Tibial artery (tissue), 4 donors: Measurements from ENCODE around the gene METTL14.

Experiments used
- DNase-seq, 2 donors: peaks; one replicate each; pipeline ENCODE4 v3.0.0-alpha.2; 2019
- H3K27ac ChIP-seq, 2 donors: fragments of 200-600 bp; sonication (generic) in 1 of 2; 1 replicate in 1 of 2; 2 replicates in 1 of 2; pipeline ENCODE4 v1.5.1; 2018 to 2019; ENCODE audit warnings: mild to moderate bottlenecking in 1 of 2
- H3K27me3 ChIP-seq, 2 donors: fragments of 200-600 bp; sonication (generic) in 1 of 2; one replicate each; pipeline versions ENCODE4 v1.5.1 to v1.6.0; 2016 to 2019
- H3K36me3 ChIP-seq, 3 donors: fragments of 200-600 bp; sonication (generic) in 2 of 3; one replicate each; pipeline ENCODE4 v1.5.1; 2016 to 2019; ENCODE audit warnings: mild to moderate bottlenecking in 2 of 3
- H3K4me1 ChIP-seq, 4 donors: fragments of 200-600 bp; sonication (generic) in 2 of 4; 1 replicate in 3 of 4; 2 replicates in 1 of 4; pipeline ENCODE4 v1.5.1; 2016 to 2019
- H3K4me3 ChIP-seq, 2 donors: fragments of 200-600 bp; sonication (generic) in 1 of 2; 1 replicate in 1 of 2; 2 replicates in 1 of 2; pipeline ENCODE4 v1.5.1; 2018 to 2019; ENCODE audit warnings: mild to moderate bottlenecking in 2 of 2
- H3K9me3 ChIP-seq, 3 donors: fragments of 200-600 bp; sonication (generic) in 1 of 3; one replicate each; pipeline ENCODE4 v1.5.1; 2016 to 2019
- intact Hi-C: fragments of 100-400 bp; cut with DNase I; formaldehyde crosslinking; loops from one replicate; pipeline ENCODE4 v1.15.0; 2023; ENCODE audit warnings: low total_unique reads
- TF ChIP-seq, protein P1 (sequence below), 2 experiments: fragments of 200-600 bp in 1 of 2; fragments of 450-650 bp in 1 of 2; IDR thresholded peaks; one replicate each; pipeline ENCODE4 v1.5.1; 2017 to 2019; ENCODE audit warnings: antibody characterized with exemption in 2 of 2, mild to moderate bottlenecking in 1 of 2, moderate library complexity in 1 of 2

The METTL14 gene

DNA sequence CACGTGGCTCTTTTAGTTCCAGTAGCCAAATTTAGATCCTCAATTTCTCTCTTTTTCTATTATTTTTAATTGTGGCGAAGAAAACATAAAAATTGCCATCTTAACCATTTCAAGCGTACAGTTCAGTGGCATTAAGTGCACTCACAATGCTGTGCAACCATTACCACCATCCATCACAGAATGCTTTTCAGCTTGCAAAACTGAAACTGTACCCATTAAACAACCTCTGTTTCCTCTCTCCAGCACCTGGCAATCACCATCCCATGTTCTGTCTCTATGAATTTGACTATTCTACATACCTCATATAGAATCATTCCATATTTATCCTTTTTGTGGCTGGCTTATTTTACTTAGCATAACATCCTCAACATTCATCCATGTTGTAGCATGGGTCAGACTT, 74.9 kb downstream of the METTL14 start:
- intact Hi-C loops = no loop called here
- no peak overlapping the region for H3K4me3 ChIP-seq
- peaks cover 0 to 100% (median 76%) of the 10 kb centered on the region in 4 donors for H3K4me1 ChIP-seq
- H3K27ac ChIP-seq = peak overlapping the region; percentile 81 to 84
- TF ChIP-seq, protein P1, sequence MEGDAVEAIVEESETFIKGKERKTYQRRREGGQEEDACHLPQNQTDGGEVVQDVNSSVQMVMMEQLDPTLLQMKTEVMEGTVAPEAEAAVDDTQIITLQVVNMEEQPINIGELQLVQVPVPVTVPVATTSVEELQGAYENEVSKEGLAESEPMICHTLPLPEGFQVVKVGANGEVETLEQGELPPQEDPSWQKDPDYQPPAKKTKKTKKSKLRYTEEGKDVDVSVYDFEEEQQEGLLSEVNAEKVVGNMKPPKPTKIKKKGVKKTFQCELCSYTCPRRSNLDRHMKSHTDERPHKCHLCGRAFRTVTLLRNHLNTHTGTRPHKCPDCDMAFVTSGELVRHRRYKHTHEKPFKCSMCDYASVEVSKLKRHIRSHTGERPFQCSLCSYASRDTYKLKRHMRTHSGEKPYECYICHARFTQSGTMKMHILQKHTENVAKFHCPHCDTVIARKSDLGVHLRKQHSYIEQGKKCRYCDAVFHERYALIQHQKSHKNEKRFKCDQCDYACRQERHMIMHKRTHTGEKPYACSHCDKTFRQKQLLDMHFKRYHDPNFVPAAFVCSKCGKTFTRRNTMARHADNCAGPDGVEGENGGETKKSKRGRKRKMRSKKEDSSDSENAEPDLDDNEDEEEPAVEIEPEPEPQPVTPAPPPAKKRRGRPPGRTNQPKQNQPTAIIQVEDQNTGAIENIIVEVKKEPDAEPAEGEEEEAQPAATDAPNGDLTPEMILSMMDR (IDR thresholded peaks at IDR 0.05) = no peak
- H3K9me3 ChIP-seq = no peaks in the 10 kb centered on the region
- peaks cover 0 to 8% (median 5%) of the 10 kb centered on the region in 3 donors for H3K36me3 ChIP-seq
- H3K27me3 ChIP-seq = no peaks in the 10 kb centered on the region
- DNase-seq = no peak

DNA sequence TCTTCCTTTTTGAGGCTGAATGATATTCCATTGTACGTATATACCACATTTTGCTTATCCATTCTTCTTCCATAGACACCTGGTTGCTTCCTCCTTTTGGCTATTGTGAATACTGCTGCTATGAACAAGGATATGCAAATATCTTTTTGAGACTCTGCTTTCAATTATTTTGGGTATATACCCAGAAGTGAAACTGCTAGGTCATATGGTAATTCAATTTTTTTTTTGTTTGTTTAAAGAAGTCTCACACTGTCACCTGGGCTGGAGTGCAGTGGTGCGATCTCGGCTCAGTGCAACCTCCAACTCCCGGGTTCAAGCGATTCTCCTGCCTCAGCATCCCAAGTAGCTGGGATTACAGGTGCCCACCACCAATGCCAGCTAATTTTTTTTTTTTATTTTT, 75.3 kb downstream of the METTL14 start:
- TF ChIP-seq, protein P1 (IDR thresholded peaks at IDR 0.05) = no peak
- Histone ChIP-seq H3K27me3 (no peaks in the 10 kb centered on the region), H3K27ac (peak overlapping the region; percentile 81 to 84), H3K36me3 (peaks cover 0 to 8% (median 5%) of the 10 kb centered on the region in 3 donors), H3K4me1 (peaks cover 0 to 100% (median 76%) of the 10 kb centered on the region in 4 donors), H3K9me3 (no peaks in the 10 kb centered on the region), H3K4me3 (no peak overlapping the region)
- no peak for DNase-seq
- intact Hi-C loops = no loop called here

DNA sequence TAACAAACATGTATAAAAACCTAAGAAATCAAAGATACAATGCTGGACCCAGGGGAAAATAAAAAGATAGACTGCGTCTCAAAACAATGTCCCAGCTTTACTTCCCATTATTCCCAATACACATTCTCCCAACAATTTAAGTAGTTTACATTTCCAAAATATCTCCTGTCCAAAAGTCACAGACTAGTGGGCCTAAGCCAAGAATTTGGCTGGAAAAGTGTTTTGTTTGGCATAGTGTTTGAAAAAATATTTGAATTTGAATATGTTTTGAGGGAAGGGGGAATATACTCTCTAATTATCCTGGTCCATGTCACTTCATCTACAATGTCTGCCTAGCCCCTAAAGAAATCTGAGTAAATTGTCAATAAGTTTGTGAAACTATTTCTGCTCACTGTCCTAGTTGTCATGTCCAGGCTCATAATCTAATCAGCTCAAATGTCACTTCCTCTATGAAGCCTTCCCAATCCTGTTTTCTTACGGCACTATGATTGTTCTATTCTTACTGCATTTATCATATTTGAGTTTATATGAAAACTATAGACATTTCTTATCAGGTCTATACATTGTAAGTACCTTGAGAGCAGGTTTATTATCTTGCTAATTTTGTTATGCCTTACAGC, 76.3 kb downstream of the METTL14 start:
- TF ChIP-seq, protein P1 (IDR thresholded peaks at IDR 0.05) = no peak
- Histone ChIP-seq H3K27ac (peak overlapping the region; percentile 81 to 84), H3K27me3 (no peaks in the 10 kb centered on the region), H3K36me3 (peaks cover 2 to 10% (median 9%) of the 10 kb centered on the region in 3 donors), H3K4me1 (peaks cover 0 to 100% (median 77%) of the 10 kb centered on the region in 4 donors), H3K9me3 (no peaks in the 10 kb centered on the region), H3K4me3 (no peak overlapping the region)
- no peak for DNase-seq
- intact Hi-C loops = no loop called here

DNA sequence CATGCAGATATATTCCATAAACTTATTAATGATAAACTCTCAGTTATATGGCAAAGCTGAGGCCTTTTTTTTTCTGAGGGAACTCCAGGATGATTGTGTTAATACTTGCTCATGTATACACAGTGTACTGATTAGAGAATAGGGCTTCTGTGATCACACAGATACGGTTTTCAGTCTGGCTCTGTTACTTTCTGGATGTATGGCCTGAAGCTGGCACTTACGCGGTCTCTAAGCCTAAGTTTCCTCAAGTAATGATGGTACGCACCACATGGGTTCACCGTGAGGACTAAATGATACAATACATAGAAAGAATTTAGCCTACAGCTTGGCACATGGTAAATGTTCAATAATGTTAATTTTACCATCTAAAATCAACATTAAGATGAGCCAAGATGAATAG, 77.0 kb downstream of the METTL14 start:
- Histone ChIP-seq H3K27me3 (no peaks in the 10 kb centered on the region), H3K4me3 (no peak overlapping the region), H3K4me1 (peaks cover 0 to 100% (median 78%) of the 10 kb centered on the region in 4 donors), H3K36me3 (peaks cover 8 to 16% (median 12%) of the 10 kb centered on the region in 3 donors), H3K27ac (peak overlapping the region; percentile 81 to 84), H3K9me3 (no peaks in the 10 kb centered on the region)
- TF ChIP-seq, protein P1 (IDR thresholded peaks at IDR 0.05) = no peak
- intact Hi-C loops = no loop called here
- no peak for DNase-seq

DNA sequence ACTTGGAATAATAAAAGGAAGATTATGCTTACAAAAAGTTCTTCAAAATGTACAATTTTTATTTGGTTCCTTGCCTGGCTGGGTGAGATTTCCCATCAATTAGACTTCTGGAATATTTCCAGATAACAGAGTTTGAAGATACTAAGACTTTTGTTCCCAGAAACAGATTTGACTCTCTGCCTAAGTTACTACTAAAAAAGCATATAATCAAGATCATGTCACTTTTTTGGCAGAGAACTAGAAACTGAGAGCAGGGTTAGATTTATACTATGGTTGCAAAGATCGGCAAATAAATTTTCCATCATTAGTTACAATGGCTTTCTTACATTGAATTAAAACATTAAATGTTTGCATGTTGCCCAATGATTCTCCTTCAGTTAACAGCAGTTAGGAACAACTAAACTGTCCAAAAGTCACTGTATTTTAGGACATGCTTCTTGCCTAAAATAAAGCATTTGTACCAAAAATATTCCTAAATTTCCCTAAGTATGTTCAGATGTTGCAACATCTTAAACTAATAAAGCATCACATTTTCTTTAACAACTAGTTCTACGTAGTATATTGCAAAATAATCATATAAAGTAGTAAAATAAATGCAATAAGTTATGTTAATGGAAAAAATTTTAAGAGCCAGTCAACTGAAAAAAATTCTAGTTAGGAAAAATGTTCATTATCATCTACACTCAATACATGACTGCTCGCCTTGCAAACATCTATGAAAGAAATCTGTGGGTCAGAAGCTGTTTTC, 77.7 kb downstream of the METTL14 start:
- Histone ChIP-seq H3K9me3 (no peaks in the 10 kb centered on the region), H3K27me3 (no peaks in the 10 kb centered on the region), H3K27ac (peak overlapping the region; percentile 81 to 84), H3K36me3 (peaks cover 10 to 19% (median 18%) of the 10 kb centered on the region in 3 donors), H3K4me1 (peaks cover 0 to 96% (median 73%) of the 10 kb centered on the region in 4 donors), H3K4me3 (no peak overlapping the region)
- intact Hi-C loops = no loop called here
- DNase-seq = no peak
- TF ChIP-seq, protein P1 (IDR thresholded peaks at IDR 0.05) = no peak
